ENCODE results near the gene EGFL7.

The EGFL7 gene

DNA sequence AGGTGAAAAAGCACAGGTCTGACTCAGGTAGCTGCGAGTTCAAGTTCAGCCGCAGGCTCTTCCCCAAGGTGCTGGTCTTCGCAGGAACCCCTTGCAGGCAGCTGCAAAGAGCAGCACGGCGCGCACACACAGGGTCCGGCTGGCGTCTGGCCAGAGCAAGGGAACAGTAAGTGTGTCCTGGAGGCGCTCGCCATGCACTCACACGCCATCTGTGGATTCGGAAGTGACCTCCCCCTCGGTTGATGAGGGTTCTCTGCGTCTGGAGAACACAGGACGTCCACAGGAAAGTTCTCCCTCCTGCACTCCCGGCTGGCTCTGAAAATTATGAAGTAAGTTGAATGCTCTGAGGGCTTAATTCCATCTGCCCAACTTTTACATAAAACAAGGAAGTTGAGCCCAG is 14.0 kb upstream of the EGFL7 start:
- no peaks in the 10 kb centered on the region for H3K4me1 ChIP-seq (ENCODE audit: control insufficient read depth, insufficient read depth, low read length)
- H3K4me3 ChIP-seq (ENCODE audit: low read depth, low read length) = no peak overlapping the region
- no peak for TF ChIP-seq CTCF (tag by site-specific recombination; IDR thresholded peaks at IDR 0.05)
- no peak for TF ChIP-seq YY1 (tag by site-specific recombination; IDR thresholded peaks at IDR 0.05)
- no peak for TF ChIP-seq ZNF223 (tag by site-specific recombination; IDR thresholded peaks at IDR 0.05)
- H3K9me3 ChIP-seq (ENCODE audit: control insufficient read depth, insufficient read depth, low read depth, low read length) = no peaks in the 10 kb centered on the region
- no peak overlapping the region for H3K27ac ChIP-seq (ENCODE audit: extremely low read depth, low read depth, low read length)
- ChIA-PET CTCF (interaction anchor here (0.8 to 1.5 kb wide), 3 partner anchors 13 to 164 kb away, joined by 3 to 6 read pairs (median 4); no protein-coding TSS in a partner anchor), POLR2A (no interaction called here)
- H3K36me3 ChIP-seq (ENCODE audit: control insufficient read depth in 2 of 2, insufficient read depth in 1 of 2, low read length in 2 of 2) = no peaks in the 10 kb centered on the region; a peak in 1 of 3 replicates

GRCh38 chr9:136650021-136650420 is 12.7 kb upstream of the EGFL7 start:
- Histone ChIP-seq H3K36me3 (ENCODE audit: control insufficient read depth in 2 of 2, insufficient read depth in 1 of 2, low read length in 2 of 2) (no peaks in the 10 kb centered on the region; a peak in 1 of 3 replicates), H3K4me1 (ENCODE audit: control insufficient read depth, insufficient read depth, low read length) (no peaks in the 10 kb centered on the region), H3K4me3 (ENCODE audit: low read depth, low read length) (no peak overlapping the region), H3K27ac (ENCODE audit: extremely low read depth, low read depth, low read length) (no peak overlapping the region), H3K9me3 (ENCODE audit: control insufficient read depth, insufficient read depth, low read depth, low read length) (no peaks in the 10 kb centered on the region)
- TF ChIP-seq, protein P1, sequence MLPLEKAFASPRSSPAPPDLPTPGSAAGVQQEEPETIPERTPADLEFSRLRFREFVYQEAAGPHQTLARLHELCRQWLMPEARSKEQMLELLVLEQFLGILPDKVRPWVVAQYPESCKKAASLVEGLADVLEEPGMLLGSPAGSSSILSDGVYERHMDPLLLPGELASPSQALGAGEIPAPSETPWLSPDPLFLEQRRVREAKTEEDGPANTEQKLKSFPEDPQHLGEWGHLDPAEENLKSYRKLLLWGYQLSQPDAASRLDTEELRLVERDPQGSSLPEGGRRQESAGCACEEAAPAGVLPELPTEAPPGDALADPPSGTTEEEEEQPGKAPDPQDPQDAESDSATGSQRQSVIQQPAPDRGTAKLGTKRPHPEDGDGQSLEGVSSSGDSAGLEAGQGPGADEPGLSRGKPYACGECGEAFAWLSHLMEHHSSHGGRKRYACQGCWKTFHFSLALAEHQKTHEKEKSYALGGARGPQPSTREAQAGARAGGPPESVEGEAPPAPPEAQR (tag by site-specific recombination; IDR thresholded peaks at IDR 0.05) = no peak
- CTCF ChIA-PET = interaction anchor here (2.5 kb wide), 1 partner anchor 22 kb away, joined by 8 read pairs; no protein-coding TSS in a partner anchor
- POLR2A ChIA-PET = no interaction called here

DNA sequence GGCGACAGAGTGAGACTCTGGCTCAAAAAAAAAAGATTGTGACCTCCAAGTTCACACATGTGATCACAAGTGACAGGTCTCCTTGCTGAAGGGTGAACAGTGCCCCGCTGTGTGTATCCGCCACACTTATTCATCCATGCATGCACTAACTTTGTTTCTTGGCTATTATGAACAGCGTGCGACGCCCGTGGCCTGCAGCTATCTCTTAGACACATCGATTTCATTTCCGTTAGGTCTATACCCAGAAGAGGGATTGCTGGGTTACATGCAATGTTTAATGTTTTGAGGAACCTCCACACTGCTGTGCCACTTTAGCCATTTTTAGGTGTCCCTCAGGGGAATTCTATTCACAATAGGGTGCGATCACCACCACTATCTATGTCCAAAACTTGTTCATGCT is 12.1 kb upstream of the EGFL7 start:
- ChIA-PET POLR2A (interaction anchor here (0.9 kb wide), 1 partner anchor 496 kb away, joined by 3 read pairs; no protein-coding TSS in a partner anchor), CTCF (interaction anchor here (2.5 kb wide), 1 partner anchor 21 kb away, joined by 8 read pairs; no protein-coding TSS in a partner anchor)
- Histone ChIP-seq H3K4me3 (ENCODE audit: low read depth, low read length) (no peak overlapping the region), H3K27ac (ENCODE audit: extremely low read depth, low read depth, low read length) (no peak overlapping the region), H3K4me1 (ENCODE audit: control insufficient read depth, insufficient read depth, low read length) (no peaks in the 10 kb centered on the region), H3K36me3 (ENCODE audit: control insufficient read depth in 2 of 2, insufficient read depth in 1 of 2, low read length in 2 of 2) (no peaks in the 10 kb centered on the region; a peak in 1 of 3 replicates), H3K9me3 (ENCODE audit: control insufficient read depth, insufficient read depth, low read depth, low read length) (no peaks in the 10 kb centered on the region)
- TF ChIP-seq ZNF157 (tag by site-specific recombination; IDR thresholded peaks at IDR 0.05) = no peak
- no peak for TF ChIP-seq TCF7L2 (IDR thresholded peaks at IDR 0.05; ENCODE audit: borderline replicate concordance, low read depth, low read length)
- TF ChIP-seq ZBTB7A (tag by site-specific recombination; IDR thresholded peaks at IDR 0.05; ENCODE audit: low read depth) = no peak
- TF ChIP-seq ZEB2 (tag by site-specific recombination; IDR thresholded peaks at IDR 0.05) = no peak
- no peak for TF ChIP-seq ZNF18 (tag by site-specific recombination; IDR thresholded peaks at IDR 0.05)

DNA sequence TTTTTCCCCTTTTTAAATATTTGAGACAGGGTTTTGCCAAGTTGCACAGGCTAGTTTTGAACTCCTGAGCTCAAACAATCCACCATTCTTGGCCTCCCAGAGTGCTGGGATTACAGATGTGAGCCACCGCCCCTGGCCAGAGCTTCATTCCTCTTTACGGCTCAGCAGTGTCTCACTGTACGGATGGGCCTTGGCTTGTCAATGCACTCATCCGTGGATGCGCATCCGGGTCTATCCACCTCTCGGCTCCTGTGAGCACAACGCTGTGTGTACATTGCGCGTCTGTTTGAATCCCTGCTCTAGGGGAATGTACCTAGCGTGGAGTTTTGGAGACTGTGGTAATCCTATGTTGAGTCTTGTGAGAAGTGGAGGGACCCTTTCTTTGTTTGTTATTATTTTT is 10.9 kb upstream of the EGFL7 start:
- Histone ChIP-seq H3K36me3 (ENCODE audit: control insufficient read depth in 2 of 2, insufficient read depth in 1 of 2, low read length in 2 of 2) (no peaks in the 10 kb centered on the region; a peak in 1 of 3 replicates), H3K4me1 (ENCODE audit: control insufficient read depth, insufficient read depth, low read length) (no peaks in the 10 kb centered on the region), H3K4me3 (ENCODE audit: low read depth, low read length) (no peak overlapping the region), H3K9me3 (ENCODE audit: control insufficient read depth, insufficient read depth, low read depth, low read length) (no peaks in the 10 kb centered on the region), H3K27ac (ENCODE audit: extremely low read depth, low read depth, low read length) (no peak overlapping the region)
- CTCF ChIA-PET = interaction anchor here (0.5 to 2.5 kb wide), 6 partner anchors 8 to 369 kb away, joined by 3 to 8 read pairs (median 4); no protein-coding TSS in a partner anchor
- TF ChIP-seq IKZF3 (tag by site-specific recombination; IDR thresholded peaks at IDR 0.05) = no peak
- TF ChIP-seq, protein P2, sequence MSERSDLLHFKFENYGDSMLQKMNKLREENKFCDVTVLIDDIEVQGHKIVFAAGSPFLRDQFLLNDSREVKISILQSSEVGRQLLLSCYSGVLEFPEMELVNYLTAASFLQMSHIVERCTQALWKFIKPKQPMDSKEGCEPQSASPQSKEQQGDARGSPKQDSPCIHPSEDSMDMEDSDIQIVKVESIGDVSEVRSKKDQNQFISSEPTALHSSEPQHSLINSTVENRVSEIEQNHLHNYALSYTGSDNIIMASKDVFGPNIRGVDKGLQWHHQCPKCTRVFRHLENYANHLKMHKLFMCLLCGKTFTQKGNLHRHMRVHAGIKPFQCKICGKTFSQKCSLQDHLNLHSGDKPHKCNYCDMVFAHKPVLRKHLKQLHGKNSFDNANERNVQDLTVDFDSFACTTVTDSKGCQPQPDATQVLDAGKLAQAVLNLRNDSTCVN (tag by site-specific recombination; optimal IDR thresholded peaks at IDR 0.05) = no peak
- no peak for TF ChIP-seq ZEB2 (tag by site-specific recombination; IDR thresholded peaks at IDR 0.05)
- TF ChIP-seq ZNF560 (tag by site-specific recombination; IDR thresholded peaks at IDR 0.05; ENCODE audit: borderline replicate concordance) = no peak
- TF ChIP-seq, protein P3, sequence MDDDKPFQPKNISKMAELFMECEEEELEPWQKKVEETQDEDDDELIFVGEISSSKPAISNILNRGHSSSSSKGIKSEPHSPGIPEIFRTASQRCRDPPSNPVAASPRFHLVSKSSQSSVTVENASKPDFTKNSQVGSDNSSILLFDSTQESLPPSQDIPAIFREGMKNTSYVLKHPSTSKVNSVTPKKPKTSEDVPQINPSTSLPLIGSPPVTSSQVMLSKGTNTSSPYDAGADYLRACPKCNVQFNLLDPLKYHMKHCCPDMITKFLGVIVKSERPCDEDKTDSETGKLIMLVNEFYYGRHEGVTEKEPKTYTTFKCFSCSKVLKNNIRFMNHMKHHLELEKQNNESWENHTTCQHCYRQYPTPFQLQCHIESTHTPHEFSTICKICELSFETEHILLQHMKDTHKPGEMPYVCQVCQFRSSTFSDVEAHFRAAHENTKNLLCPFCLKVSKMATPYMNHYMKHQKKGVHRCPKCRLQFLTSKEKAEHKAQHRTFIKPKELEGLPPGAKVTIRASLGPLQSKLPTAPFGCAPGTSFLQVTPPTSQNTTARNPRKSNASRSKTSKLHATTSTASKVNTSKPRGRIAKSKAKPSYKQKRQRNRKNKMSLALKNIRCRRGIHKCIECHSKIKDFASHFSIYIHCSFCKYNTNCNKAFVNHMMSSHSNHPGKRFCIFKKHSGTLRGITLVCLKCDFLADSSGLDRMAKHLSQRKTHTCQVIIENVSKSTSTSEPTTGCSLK (tag by site-specific recombination; IDR thresholded peaks at IDR 0.05) = no peak
- no peak for TF ChIP-seq SP7 (tag by site-specific recombination; IDR thresholded peaks at IDR 0.05)
- TF ChIP-seq KLF1 (tag by site-specific recombination; IDR thresholded peaks at IDR 0.05) = no peak
- TF ChIP-seq ZNF10 (tag by site-specific recombination; IDR thresholded peaks at IDR 0.05) = no peak
- POLR2A ChIA-PET = interaction anchor here (0.7 to 1.1 kb wide), 2 partner anchors 20 to 289 kb away, joined by 3 to 4 read pairs; no protein-coding TSS in a partner anchor

Data from HEK293 (cell line).